OCI-LY1 (cell line): ENCODE measurements around the gene NUDT9.

Experiments used
- CTCF ChIP-seq: fragments of 200-600 bp; sonication (generic), shearing (Covaris generic); IDR thresholded peaks from 2 replicates; pipeline ENCODE4 v1.5.1; 2017; ENCODE audit warnings: mild to moderate bottlenecking, antibody characterized with exemption, low read length, moderate library complexity, mixed read lengths
- EZH2 ChIP-seq: fragments of 200-600 bp; sonication (generic), shearing (Covaris generic); IDR thresholded peaks from 2 replicates; pipeline ENCODE4 v1.8.0; 2017; ENCODE audit warnings: borderline replicate concordance, mixed run types, mild to moderate bottlenecking, antibody characterized with exemption, low read length, moderate library complexity, mixed read lengths

DNA sequence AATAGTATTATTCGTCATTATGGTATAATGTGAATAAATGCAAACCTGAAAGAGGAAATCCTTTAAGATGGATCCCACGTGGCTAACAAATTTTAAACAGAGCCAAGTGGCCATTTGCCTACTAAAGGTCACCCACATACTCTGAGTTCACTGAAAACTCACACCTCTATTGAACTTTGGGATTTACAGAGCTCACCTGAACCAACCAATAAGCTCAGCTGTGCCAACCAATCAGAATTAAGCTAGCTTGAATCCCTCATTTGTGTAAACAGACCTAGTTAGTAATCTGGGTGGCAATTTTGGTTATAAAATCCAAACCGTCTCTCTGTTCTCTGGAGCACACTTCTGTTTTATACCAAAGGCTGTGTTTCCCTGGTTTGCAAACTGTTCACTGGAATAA, 5.4 kb upstream of the NUDT9 start:
- TF ChIP-seq CTCF (no peak), EZH2 (no peak)
